ENCODE measurements around the gene ADGRL3. TPM values are rescaled to one million over a fixed set of nuclear protein-coding genes. Genes with fewer than 3 reads are reported as not detected.
A peak's percentile ranks its signal among the peaks of the same experiment; 100 is the strongest.
"Not testable (repeated sequence)": the region's sequence is repeated elsewhere in the genome, so short reads cannot be mapped to it uniquely, and the experiment has no call there.

Gene ADGRL3
- total RNA-seq, 4 donors from 2014 or later: 4.6 to 7.1 (median 6.3) TPM

- Histone ChIP-seq H3K9me3 (no peaks in the 10 kb centered on the region), H3K27me3 (peaks cover 0 to 44% (median 17%) of the 10 kb centered on the region in 4 donors), H3K36me3 (no peaks in the 10 kb centered on the region), H3K4me1 (peaks cover 8 to 35% (median 31%) of the 10 kb centered on the region in 4 donors), H3K27ac (replicated peaks in 1 of 4) (peak overlapping the region in 1 of 4 donors; percentile 50), H3K4me3 (peak overlapping the region; percentile 54 to 64 (median 60))
- intact Hi-C loops (cut with DNase I): no loop called here
- 5% methylated on average over 13 of the region's 41 CpGs for WGBS
- TF ChIP-seq POLR2A (IDR thresholded peaks at IDR 0.05; ENCODE audit: low read depth): no peak
- no peak for TF ChIP-seq EP300 (IDR thresholded peaks at IDR 0.05)
- no peak for TF ChIP-seq CTCF (IDR thresholded peaks at IDR 0.05)
- no peak for DNase-seq (ENCODE audit: extremely low spot score)
These were observed 2.7 kb downstream of the ADGRL3 start for GRCh38 chr4:61202638-61203435.

- Histone ChIP-seq H3K27me3 (peaks cover 0 to 44% (median 17%) of the 10 kb centered on the region in 4 donors), H3K4me1 (peaks cover 8 to 35% (median 31%) of the 10 kb centered on the region in 4 donors), H3K36me3 (no peaks in the 10 kb centered on the region), H3K4me3 (peak overlapping the region; percentile 54 to 64 (median 60)), H3K27ac (replicated peaks in 1 of 4) (no peak overlapping the region), H3K9me3 (no peaks in the 10 kb centered on the region)
- WGBS: 68% methylated on average over 3 of the region's 3 CpGs
- no peak for DNase-seq (ENCODE audit: extremely low spot score)
- TF ChIP-seq POLR2AphosphoS5 (IDR thresholded peaks at IDR 0.05) (no peak), EP300 (IDR thresholded peaks at IDR 0.05) (no peak), CTCF (IDR thresholded peaks at IDR 0.05) (no peak), POLR2A (IDR thresholded peaks at IDR 0.05; ENCODE audit: low read depth) (no peak)
- intact Hi-C loops (cut with DNase I): no loop called here
These were observed 3.3 kb downstream of the ADGRL3 start for GRCh38 chr4:61203436-61203790.

GRCh38 chr4:61204353-61205060, 4.4 kb downstream of the ADGRL3 start:
- intact Hi-C loops (cut with DNase I): no loop called here
- H3K9me3 ChIP-seq: no peaks in the 10 kb centered on the region
- no peaks in the 10 kb centered on the region for H3K36me3 ChIP-seq
- no peak for TF ChIP-seq CTCF (IDR thresholded peaks at IDR 0.05)
- no peak for TF ChIP-seq POLR2A (IDR thresholded peaks at IDR 0.05; ENCODE audit: low read depth)
- TF ChIP-seq POLR2AphosphoS5 (IDR thresholded peaks at IDR 0.05): no peak
- no peak for TF ChIP-seq EP300 (IDR thresholded peaks at IDR 0.05)
- no peak overlapping the region for H3K27ac ChIP-seq (replicated peaks in 1 of 4)
- DNase-seq (ENCODE audit: extremely low spot score): no peak
- H3K4me3 ChIP-seq: no peak overlapping the region
- peaks cover 8 to 35% (median 31%) of the 10 kb centered on the region in 4 donors for H3K4me1 ChIP-seq
- peaks cover 0 to 43% (median 17%) of the 10 kb centered on the region in 4 donors for H3K27me3 ChIP-seq
- WGBS: 69% methylated on average over 2 of the region's 2 CpGs

- no peak for TF ChIP-seq POLR2AphosphoS5 (IDR thresholded peaks at IDR 0.05)
- no peak for TF ChIP-seq CTCF (IDR thresholded peaks at IDR 0.05)
- no peak for TF ChIP-seq POLR2A (IDR thresholded peaks at IDR 0.05; ENCODE audit: low read depth)
- TF ChIP-seq EP300 (IDR thresholded peaks at IDR 0.05): no peak
- DNase-seq (ENCODE audit: extremely low spot score): no peak
- no peak overlapping the region for H3K27ac ChIP-seq (replicated peaks in 1 of 4)
- H3K27me3 ChIP-seq: peaks cover 0 to 37% (median 13%) of the 10 kb centered on the region in 4 donors
- intact Hi-C loops (cut with DNase I): no loop called here
- no peaks in the 10 kb centered on the region for H3K36me3 ChIP-seq
- 96% methylated on average over 1 of the region's 1 CpG for whole genome bisulfite sequencing
- peaks cover 8 to 30% (median 28%) of the 10 kb centered on the region in 4 donors for H3K4me1 ChIP-seq
- no peak overlapping the region for H3K4me3 ChIP-seq
- no peaks in the 10 kb centered on the region for H3K9me3 ChIP-seq
These were observed 4.9 kb downstream of the ADGRL3 start for GRCh38 chr4:61205066-61205465.

DNA sequence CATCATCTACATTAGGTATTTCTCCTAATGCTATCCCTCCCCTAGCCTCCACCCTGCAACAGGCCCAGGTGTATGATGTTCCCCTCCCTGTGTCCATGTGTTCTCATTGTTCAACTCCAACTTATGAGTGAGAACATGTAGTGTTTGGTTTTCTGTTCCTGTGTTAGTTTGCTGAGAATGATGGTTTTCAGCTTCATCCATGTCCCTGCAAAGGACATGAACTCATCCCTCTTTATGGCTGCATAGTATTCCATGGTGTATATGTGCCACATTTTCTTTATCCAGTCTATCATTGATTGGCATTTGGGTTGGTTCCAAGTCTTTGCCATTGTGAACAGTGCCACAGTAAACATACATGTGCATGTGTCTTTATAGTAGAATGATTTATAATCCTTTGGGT, 7.0 kb downstream of the ADGRL3 start:
- DNase-seq (ENCODE audit: extremely low spot score); H3K36me3 ChIP-seq; H3K27ac ChIP-seq (replicated peaks in 1 of 4); H3K4me3 ChIP-seq; intact Hi-C loops (cut with DNase I); H3K9me3 ChIP-seq; H3K4me1 ChIP-seq: not testable (repeated sequence)
- peaks cover 0 to 16% (median 8%) of the 10 kb centered on the region in 4 donors for H3K27me3 ChIP-seq

All from esophagus muscularis mucosa (tissue), 4 donors.